Common myeloid progenitor, CD34-positive (primary cell): ENCODE data around the gene RXYLT1.
"Not testable (repeated sequence)": the region's sequence is repeated elsewhere in the genome, so short reads cannot be mapped to it uniquely, and the experiment has no call there.

Experiments used
- CTCF ChIA-PET: fragments of 350-600 bp; sonication (Branson Sonifier 250); formaldehyde crosslinking; loops from one replicate; lab custom pipeline; 2021; ENCODE audit warnings: antibody characterized with exemption; lab: Charles Lee
- POLR2A ChIA-PET: fragments of 350-600 bp; sonication (Branson Sonifier 250); formaldehyde crosslinking; loops from one replicate; lab custom pipeline; 2021; ENCODE audit warnings: antibody characterized with exemption; lab: Charles Lee
- DNase-seq, 3 donors: peaks; one replicate each; pipeline versions ENCODE4 v3.0.0 to v3.0.0-alpha.2; 2013
- H3K27ac ChIP-seq, 2 experiments: 1 replicate in 1 of 2; 2 replicates in 1 of 2; pipeline ENCODE4 v1.7.0; 2013; ENCODE audit warnings: inconsistent platforms in 2 of 2, low read length in 2 of 2, mild to moderate bottlenecking in 2 of 2, low read depth in 1 of 2, moderate library complexity in 1 of 2; ENCODE audit not compliant: severe bottlenecking in 2 of 2, insufficient read depth in 1 of 2, poor library complexity in 1 of 2
- H3K27me3 ChIP-seq, 5 experiments: replicated peaks in 2 of 5; 1 replicate in 3 of 5; 2 replicates in 2 of 5; pipeline versions ENCODE4 v1.6.1 to v1.7.0; 2013; ENCODE audit warnings: low read length in 4 of 5, mild to moderate bottlenecking in 2 of 5, moderate library complexity in 2 of 5, inconsistent platforms in 1 of 5; ENCODE audit not compliant: insufficient read depth in 5 of 5, control insufficient read depth in 4 of 5
- H3K36me3 ChIP-seq, 4 experiments: 1 replicate in 2 of 4; 2 replicates in 2 of 4; pipeline versions ENCODE4 v1.6.1 to v1.7.0; 2013; ENCODE audit warnings: low read length in 3 of 4, control low read depth in 1 of 4, mild to moderate bottlenecking in 1 of 4; ENCODE audit not compliant: control insufficient read depth in 4 of 4, insufficient read depth in 4 of 4
- H3K4me1 ChIP-seq, 4 experiments: 1 replicate in 3 of 4; 2 replicates in 1 of 4; pipeline versions ENCODE4 v1.6.1 to v1.7.1; 2013; ENCODE audit warnings: low read length in 3 of 4, mild to moderate bottlenecking in 3 of 4, control low read depth in 1 of 4, inconsistent platforms in 1 of 4, moderate library complexity in 1 of 4; ENCODE audit not compliant: control insufficient read depth in 4 of 4, insufficient read depth in 4 of 4; ENCODE audit errors: control extremely low read depth in 1 of 4
- H3K4me3 ChIP-seq, 7 experiments: 1 replicate in 4 of 7; 2 replicates in 3 of 7; pipeline versions ENCODE4 v1.5.1 to v1.7.0; 2013; ENCODE audit warnings: mild to moderate bottlenecking in 7 of 7, low read length in 6 of 7, moderate library complexity in 6 of 7, inconsistent platforms in 2 of 7, low read depth in 2 of 7, control low read depth in 1 of 7; ENCODE audit not compliant: insufficient read depth in 4 of 7, control insufficient read depth in 1 of 7; ENCODE audit errors: extremely low read depth in 1 of 7
- H3K9me3 ChIP-seq, 5 experiments: 1 replicate in 4 of 5; 2 replicates in 1 of 5; pipeline versions ENCODE4 v1.6.1 to v1.7.1; 2013; ENCODE audit warnings: low read length in 4 of 5, mild to moderate bottlenecking in 2 of 5, inconsistent platforms in 1 of 5, low read depth in 1 of 5, moderate library complexity in 1 of 5; ENCODE audit not compliant: control insufficient read depth in 4 of 5, insufficient read depth in 2 of 5; ENCODE audit errors: control extremely low read depth in 1 of 5
- WGBS: methylation state at CpG from one replicate; pipeline ENCODE4 v1.1.5; 2013; ENCODE audit not compliant: insufficient coverage; 5-methylcytosine and 5-hydroxymethylcytosine counted together

RXYLT1 gene

GRCh38 chr12:63747136-63747535 lies 32.6 kb upstream of the RXYLT1 start:
- H3K4me1 ChIP-seq, DNase-seq, H3K27ac ChIP-seq, H3K4me3 ChIP-seq, POLR2A ChIA-PET, H3K36me3 ChIP-seq, H3K9me3 ChIP-seq, H3K27me3 ChIP-seq: not testable (repeated sequence)
- CTCF ChIA-PET = interaction anchor here (0.7 kb wide), 1 partner anchor 508 kb away, joined by 5 read pairs; no protein-coding TSS in a partner anchor

GRCh38 chr12:63747553-63747952 lies 32.2 kb upstream of the RXYLT1 start:
- H3K4me1 ChIP-seq = peaks cover 3 to 4% (median 4%) of the 10 kb centered on the region in 4 experiments
- ChIA-PET POLR2A (no interaction called here), CTCF (interaction anchor here (0.7 kb wide), 1 partner anchor 509 kb away, joined by 5 read pairs; no protein-coding TSS in a partner anchor)
- H3K4me3 ChIP-seq = no peak overlapping the region
- no peak for DNase-seq
- H3K27ac ChIP-seq = no peak overlapping the region
- no peaks in the 10 kb centered on the region for H3K36me3 ChIP-seq
- no CpG with 5 or more reads among the region's 5 CpGs for WGBS
- H3K9me3 ChIP-seq = no peaks in the 10 kb centered on the region
- no peaks in the 10 kb centered on the region for H3K27me3 ChIP-seq

GRCh38 chr12:63752283-63752682 lies 27.4 kb upstream of the RXYLT1 start:
- ChIA-PET CTCF (no interaction called here), POLR2A (no interaction called here)

GRCh38 chr12:63752841-63753240 lies 26.9 kb upstream of the RXYLT1 start:
- H3K4me3 ChIP-seq = no peak overlapping the region
- peak in 2 of 3 donors; percentile 6 to 13 for DNase-seq
- CTCF ChIA-PET = interaction anchor here (0.7 to 2.6 kb wide), 3 partner anchors 12 to 20 kb away, joined by 3 to 10 read pairs (median 7); no protein-coding TSS in a partner anchor
- H3K9me3 ChIP-seq = no peaks in the 10 kb centered on the region
- H3K36me3 ChIP-seq = no peaks in the 10 kb centered on the region
- no peaks in the 10 kb centered on the region for H3K27me3 ChIP-seq
- POLR2A ChIA-PET = interaction anchor here (0.6 kb wide), 1 partner anchor 13 kb away, joined by 4 read pairs; no protein-coding TSS in a partner anchor
- 100% methylated on average over 2 of the region's 2 CpGs for WGBS
- H3K27ac ChIP-seq = no peak overlapping the region
- H3K4me1 ChIP-seq = peaks cover 5 to 9% (median 5%) of the 10 kb centered on the region in 4 experiments

More at GRCh38 chr12:63752283-63752682, 27.4 kb upstream of the RXYLT1 start:
- Histone ChIP-seq H3K9me3 (no peaks in the 10 kb centered on the region), H3K27me3 (no peaks in the 10 kb centered on the region), H3K4me1 (peaks cover 5 to 9% (median 5%) of the 10 kb centered on the region in 4 experiments), H3K27ac (no peak overlapping the region), H3K36me3 (no peaks in the 10 kb centered on the region), H3K4me3 (peak overlapping the region in 1 of 7 experiments; percentile 45)
- DNase-seq = peak; percentile 11 to 89 (median 82)
- no CpG with 5 or more reads among the region's 2 CpGs for WGBS

GRCh38 chr12:63753743-63754142 lies 26.0 kb upstream of the RXYLT1 start:
- Histone ChIP-seq H3K4me3 (no peak overlapping the region), H3K4me1 (peaks cover 5 to 9% (median 5%) of the 10 kb centered on the region in 4 experiments), H3K27ac (no peak overlapping the region), H3K36me3 (no peaks in the 10 kb centered on the region), H3K27me3 (no peaks in the 10 kb centered on the region), H3K9me3 (no peaks in the 10 kb centered on the region)
- ChIA-PET POLR2A (interaction anchor here (0.6 kb wide), 1 partner anchor 12 kb away, joined by 4 read pairs; no protein-coding TSS in a partner anchor), CTCF (interaction anchor here (0.7 to 2.6 kb wide), 3 partner anchors 11 to 19 kb away, joined by 3 to 10 read pairs (median 7); no protein-coding TSS in a partner anchor)
- DNase-seq = peak in 2 of 3 donors; percentile 4 to 15

- no peaks in the 10 kb centered on the region for H3K27me3 ChIP-seq
- ChIA-PET POLR2A (no interaction called here), CTCF (interaction anchor here (0.7 to 2.9 kb wide), 3 partner anchors 11 to 96 kb away, joined by 3 to 10 read pairs (median 4); partner anchors contain the start of gene DPY19L2)
- no peaks in the 10 kb centered on the region for H3K36me3 ChIP-seq
- WGBS = 95% methylated on average over 3 of the region's 3 CpGs
- peaks cover 0 to under 1% (median 0%) of the 10 kb centered on the region in 5 experiments for H3K9me3 ChIP-seq
- peak in 1 of 3 donors; percentile 2 for DNase-seq
- no peak overlapping the region for H3K4me3 ChIP-seq
- H3K4me1 ChIP-seq = no peaks in the 10 kb centered on the region
- no peak overlapping the region for H3K27ac ChIP-seq
These were observed 15.2 kb upstream of the RXYLT1 start for GRCh38 chr12:63764481-63764880.

- POLR2A ChIA-PET = no interaction called here
- CTCF ChIA-PET = interaction anchor here (0.6 to 1.3 kb wide), 5 partner anchors 8 to 36 kb away, joined by 3 to 9 read pairs (median 3); no protein-coding TSS in a partner anchor
These were observed 13.2 kb upstream of the RXYLT1 start for GRCh38 chr12:63766498-63766897.

More at GRCh38 chr12:63766498-63766897, 13.2 kb upstream of the RXYLT1 start:
- DNase-seq = peak in 2 of 3 donors; percentile 18 to 19
- peaks cover 0 to 11% (median 0%) of the 10 kb centered on the region in 5 experiments for H3K9me3 ChIP-seq
- H3K27ac ChIP-seq = no peak overlapping the region
- no peaks in the 10 kb centered on the region for H3K27me3 ChIP-seq
- no peak overlapping the region for H3K4me3 ChIP-seq
- WGBS = no CpG with 5 or more reads among the region's 1 CpG
- H3K4me1 ChIP-seq = no peaks in the 10 kb centered on the region
- no peaks in the 10 kb centered on the region for H3K36me3 ChIP-seq
